SKM-1 (cell line): Measurements from ENCODE around the gene ATP5F1B.

ENCODE experiments used
- DNase-seq: peaks from one replicate; lab custom pipeline; 2025; ENCODE audit not compliant: unreplicated experiment; lab: John Stamatoyannopoulos, UW

The ATP5F1B gene

DNA sequence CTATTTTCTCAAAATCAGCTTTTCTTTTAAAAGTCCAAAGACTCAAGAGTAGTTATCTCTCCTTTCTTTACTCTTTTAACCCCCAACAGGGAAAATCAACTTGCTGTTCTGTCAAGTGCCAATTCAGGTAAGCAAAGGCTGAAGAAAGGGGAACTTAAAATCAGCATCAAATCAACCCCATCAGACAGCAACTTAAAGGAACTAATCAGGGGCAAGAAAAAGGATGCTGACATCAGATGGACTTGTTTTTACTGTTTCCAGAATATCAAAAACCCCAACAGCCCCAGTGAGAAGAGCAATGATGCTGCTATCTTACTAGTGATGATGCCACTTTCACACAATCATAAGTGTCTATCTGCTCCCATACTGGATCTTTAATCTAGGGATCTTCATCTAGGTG is 19.1 kb downstream of the ATP5F1B start:
- DNase-seq, result no peak

DNA sequence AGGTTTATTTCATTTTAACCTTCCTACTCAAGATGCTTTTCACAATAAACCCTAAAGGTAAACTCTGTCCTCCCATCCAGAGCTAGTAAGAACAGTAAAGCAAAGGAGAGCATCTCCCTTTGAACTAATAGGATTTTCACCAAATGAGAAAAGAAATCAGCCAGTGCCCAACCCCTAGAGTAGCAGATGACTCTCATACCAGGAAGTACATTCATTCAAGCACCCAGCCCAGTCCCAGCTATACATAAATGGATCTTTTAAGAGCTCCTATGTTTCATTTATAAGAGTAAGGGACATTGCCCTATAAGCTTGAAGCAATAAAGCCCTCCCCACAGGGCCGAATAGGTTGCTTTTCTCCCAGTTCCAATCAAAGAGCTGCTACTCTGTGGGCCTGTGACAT is 23.2 kb downstream of the ATP5F1B start:
- DNase-seq, result no peak

DNA sequence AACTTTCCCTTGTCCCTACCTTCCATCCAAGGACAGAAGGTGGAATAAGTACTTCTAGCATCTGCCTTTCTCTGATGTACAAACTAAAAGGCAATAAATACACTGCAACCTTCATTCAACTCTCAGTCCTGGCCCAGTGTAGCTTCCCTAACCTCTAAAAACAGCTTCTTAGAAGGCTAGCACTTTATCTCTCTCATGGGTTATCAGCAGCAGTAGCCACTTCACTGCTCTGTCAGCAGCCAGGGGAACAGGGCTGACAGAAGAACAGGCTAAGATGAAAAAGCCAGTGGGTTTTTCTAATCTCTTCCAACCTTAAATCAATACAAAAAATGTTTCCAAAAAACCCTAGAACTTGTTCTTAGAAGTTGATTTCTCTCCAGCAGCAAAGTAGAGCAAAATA is 28.9 kb downstream of the ATP5F1B start:
- DNase-seq, result no peak

DNA sequence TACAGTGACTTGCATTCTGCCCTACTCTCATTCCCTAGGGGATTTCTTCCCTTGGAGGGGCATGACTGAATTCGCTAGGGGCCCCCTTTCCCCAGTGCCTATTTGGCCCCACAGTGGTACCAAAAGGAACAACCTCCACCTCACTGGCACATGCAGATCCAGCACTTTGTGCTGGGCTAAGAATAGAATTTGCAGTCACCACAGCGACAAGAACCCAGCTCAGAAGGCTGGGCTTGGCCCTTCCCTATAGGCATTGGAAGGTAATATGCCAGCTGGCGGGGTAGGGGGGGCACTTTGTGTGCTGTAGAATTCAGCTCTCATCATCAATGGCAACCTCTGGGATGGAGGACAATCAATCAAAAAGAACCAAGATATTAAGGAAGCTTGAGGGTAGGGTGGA is 29.5 kb downstream of the ATP5F1B start:
- DNase-seq, result no peak

DNA sequence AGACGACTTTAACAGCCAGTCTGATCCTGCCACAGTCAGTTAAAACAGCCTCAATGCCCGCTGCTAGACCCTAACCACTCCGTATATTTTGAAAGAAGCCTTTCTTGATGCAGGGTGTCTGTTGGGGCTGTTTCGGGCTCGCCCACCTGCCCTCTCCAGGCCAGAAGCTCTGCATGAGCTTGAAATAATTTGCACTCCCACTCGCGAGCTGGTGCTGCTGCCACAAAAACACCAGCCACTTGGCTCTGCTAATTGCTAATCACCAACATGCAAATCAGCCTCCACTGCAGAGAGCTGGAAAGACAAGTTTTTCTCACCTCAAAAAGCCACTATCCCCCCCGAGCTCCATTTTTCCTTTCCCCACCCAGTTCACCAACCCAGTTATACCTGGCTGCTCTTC is 31.2 kb downstream of the ATP5F1B start:
- no peak for DNase-seq

DNA sequence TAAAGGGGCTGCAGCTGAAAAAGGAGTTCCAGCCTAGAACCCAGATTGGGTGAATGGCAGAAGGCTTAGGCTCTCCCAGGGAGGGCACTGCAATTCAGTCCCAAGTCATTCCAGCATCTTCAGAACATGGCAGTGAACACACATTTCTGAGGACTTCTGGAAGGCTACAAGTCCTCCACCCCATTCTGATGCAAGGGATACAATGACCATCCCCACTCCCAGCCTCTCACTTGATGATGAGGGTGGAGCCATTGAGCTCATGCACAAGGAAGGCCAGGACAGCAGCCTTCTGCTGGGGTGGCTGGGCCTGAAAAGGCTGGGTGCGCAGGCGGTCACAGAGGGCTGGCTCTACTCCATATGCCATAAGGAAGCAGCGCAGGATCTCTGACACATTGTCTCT is 41.4 kb downstream of the ATP5F1B start:
- no peak for DNase-seq

DNA sequence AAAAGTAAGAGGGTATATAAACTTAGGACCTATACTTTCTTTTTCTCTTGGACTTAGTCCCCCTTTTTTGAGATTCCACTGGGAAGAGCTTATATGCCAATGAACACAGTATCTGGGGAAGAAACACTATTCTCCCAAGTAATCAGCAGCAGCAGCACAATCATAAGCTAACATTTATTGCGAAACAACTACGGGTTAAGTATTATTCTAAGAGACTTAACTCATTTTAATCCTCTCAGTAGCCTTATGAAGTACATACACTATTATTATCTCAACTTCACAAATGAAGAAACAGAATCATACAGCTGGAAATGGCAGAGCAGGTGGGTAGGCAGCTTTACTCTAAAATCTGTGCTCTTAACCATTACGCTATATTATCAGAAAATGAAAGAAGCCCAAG is 43.5 kb downstream of the ATP5F1B start:
- no peak for DNase-seq

DNA sequence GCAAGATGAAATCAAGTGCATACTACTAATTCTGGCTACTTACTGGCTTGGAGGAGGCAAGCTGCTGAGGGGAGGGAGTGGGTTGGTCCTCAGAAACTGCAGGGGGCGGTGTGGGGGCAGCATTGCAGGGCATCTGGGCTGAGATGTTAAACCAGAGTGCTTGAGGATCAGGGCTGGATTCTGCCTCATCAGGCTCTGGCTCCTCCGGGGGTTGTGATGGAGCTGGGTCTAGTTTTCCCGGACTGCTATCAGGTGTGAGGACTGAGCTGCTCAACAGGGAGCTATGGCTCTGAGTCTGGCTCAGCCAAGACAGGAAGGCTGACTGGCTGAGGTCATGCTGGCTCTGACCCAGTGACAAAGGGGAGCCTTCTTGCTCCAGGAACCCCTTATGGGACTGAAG is 44.3 kb downstream of the ATP5F1B start:
- DNase-seq, result no peak

DNA sequence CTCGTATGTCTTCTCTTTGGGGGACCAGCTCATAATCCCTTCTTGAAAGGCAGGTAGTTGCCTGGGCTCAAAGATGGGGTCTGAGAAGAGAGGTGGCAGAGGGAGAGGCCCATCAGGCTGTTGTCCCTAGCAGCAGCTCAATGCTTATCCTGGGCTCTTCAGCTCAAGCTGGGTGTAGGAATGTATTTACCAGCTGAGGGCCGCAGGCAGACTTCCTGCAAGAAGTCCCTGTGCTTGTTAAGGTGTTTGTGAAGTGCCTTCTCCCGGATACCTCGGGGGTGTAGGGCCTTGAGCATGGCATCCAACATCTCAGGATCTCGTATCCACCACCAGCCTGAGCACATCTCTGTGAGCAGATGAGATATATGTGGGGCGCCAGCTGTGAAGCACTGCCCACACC is 45.0 kb downstream of the ATP5F1B start:
- DNase-seq, result no peak

DNA sequence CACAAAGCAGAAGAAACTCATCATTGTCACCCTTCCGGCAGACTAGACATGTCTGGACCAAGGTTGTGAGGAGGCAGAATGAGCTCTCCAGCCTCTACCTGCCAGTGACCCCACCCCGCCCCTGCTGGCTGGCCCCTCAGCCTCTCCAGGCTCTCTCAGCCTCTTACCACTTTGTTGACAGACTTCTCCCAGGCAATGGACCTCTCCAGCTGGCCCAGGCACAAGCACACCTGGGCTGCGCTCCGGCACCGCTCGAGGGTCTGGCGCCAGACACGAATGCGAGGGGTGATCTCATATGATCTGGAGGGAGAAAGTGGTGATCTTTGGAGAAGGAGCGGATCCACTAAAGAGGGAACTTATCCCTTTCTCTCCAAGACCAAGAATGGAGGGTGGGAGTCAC is 46.0 kb downstream of the ATP5F1B start:
- no peak for DNase-seq

DNA sequence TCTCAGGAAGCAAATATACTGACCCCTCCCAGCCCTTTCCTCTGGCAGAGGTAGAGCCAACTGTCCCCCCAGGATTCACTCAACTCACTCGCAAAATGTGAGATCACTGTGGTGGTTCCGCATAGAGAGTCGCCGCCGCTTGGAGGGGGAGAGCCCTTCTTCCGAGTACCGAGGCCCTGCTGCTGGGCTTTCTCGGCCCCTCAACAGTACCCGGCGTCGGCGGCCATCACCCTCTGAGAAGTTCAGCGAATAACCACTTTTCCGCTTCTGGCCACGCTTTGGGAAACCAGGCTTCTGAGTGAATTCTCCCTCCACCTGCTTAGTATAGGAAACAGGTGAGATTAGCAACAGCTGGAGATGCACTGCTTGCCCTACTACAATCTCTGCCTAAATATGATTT is 46.7 kb downstream of the ATP5F1B start:
- DNase-seq, result no peak

DNA sequence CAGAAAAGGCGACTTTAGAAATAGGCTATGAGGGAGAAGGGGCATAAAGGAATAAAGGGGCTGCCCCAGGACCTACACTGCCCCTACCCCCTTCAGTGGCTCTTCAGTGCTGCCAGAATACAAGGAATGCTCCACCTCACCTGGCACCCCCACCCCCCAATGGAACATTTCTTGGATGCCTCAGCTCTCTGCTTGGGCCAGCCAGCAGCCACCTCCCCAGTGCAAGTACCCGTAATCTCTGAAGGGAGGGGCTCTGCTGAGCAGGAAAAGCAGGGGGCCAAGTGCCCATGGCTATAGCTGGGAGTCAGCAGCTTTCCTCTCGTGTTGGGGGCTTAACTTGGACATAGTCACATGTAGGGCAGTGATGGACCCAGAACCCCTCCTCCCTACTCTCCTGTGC is 49.0 kb downstream of the ATP5F1B start:
- DNase-seq, result no peak

DNA sequence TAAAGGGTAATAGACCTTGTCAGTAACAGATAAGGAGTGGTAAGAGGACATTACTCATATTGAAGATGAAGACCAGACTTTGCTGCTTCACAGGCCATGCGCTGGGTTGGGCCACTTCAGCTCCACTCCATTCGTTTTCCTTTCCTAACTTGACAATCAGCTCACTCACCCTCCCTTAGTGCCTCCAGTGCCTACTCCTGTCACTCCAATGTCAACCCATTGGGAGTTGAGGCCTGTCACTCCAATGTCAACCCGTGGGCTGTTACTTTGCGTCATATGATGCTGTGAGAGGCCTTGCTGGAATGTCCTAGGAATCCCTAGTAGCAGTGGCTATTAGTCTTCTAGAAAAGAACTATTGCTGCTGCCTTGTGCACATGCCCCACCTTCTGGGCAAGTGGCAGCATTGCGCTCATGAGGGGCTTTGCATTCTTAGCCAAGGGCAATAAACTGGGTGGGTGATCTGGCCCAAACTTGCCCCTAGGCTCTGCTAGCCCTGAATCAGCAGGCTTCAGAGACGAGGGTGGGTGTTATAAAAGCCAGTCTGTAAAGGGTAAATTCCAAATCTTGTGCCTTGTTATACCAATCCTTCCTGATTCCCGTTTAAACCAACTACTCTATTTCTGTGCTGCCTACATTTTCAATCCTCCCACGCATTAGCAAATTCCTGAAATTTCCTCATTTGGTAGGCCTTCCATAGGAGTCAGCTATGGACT is 51.7 kb downstream of the ATP5F1B start:
- no peak for DNase-seq

DNA sequence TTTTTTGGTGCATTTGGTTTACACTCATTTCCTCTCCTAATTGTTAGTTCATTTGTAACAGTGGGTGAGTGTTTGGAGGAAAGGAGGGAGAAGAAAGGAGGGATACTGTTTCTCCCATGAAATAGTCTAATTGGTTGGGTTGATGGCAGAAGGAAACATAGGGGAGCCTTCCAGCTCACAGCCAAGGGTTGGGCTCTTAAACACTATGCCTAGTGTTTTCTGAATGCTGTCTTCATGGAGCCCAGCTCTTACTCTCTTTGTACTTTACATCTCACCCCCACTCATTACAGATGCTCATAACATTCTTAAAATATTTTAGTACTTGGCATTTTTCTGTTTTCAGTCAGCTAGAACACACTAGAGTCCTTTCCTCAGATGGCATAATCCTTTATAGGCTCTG is 53.8 kb downstream of the ATP5F1B start:
- DNase-seq, result no peak

DNA sequence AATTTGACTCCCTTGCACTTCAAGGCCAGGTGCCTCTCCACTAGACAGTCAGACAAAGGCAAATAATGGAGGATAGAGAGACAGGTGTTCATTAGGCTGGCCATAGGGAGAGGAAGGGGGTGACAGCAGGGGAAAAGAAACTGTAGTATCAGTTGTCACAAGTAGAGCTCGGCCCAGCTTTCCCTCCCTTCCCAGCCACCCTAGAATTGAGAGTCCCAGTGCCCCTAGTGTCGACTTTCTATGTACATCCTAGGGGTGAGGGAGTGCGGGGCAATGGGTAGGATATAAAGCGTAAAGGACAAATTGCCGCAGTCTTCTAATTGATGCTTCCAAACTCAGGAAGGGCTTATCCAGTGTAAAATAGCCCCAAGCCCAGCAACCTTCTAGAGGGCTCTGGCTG is 54.7 kb downstream of the ATP5F1B start:
- DNase-seq, result no peak

DNA sequence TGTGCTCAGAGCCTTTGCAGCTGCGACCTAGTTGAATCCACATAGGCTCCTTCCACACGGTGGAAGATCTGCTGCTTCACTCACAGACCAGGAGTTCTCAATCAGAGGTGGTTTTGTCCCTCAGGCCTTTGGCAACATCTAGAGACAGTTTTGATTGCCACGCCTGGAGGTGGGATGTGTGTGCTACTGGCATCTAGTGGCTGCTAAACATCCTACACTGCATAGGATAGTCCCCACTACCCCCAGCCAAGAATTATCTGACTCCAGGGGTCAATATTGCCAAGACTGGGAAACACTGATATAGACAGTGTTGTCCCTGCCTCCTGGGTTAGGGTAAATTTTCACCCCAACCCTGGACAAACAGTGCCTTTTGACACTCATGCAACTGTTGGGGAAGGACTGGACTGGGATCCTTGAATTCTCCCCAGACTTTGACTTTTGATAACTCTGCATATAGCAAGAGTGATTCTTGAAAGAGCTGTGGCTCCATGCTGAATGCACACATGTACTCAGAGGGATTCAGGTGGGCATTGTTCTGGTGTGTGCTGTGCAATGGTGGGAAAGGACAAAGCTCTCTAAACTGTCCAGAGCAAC is 55.5 kb downstream of the ATP5F1B start:
- DNase-seq, result peak; percentile 5

DNA sequence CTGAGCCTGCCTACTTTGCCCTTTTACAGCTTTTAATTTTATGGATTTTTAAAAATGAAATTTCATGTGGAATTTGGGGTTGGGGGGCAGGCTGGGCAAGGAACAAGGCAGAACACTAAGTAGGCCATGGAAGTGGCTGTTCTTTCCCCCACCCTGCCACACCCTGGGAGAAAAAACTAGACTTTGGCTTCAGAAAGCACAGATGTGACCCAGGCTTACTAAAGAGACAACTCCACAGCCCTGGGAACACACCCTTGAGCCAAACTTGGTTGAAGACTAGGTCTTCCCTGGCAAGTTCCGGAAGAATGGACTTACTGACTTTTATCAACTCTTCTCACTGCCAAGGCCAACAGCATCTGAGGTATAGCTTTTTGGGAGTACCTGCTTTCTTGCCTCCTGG is 56.0 kb downstream of the ATP5F1B start:
- no peak for DNase-seq
